ENCODE measurements around the gene ASCC3.

GRCh38 chr6:100618351-100618671 lies 262.8 kb downstream of the ASCC3 start:
- TF ChIP-seq CTCF (conservative IDR thresholded peaks at IDR 0.05; ENCODE audit: low read depth, low read length) (no peak), USF2 (IDR thresholded peaks at IDR 0.05; ENCODE audit: low read depth, low read length) (no peak), SMC3 (IDR thresholded peaks at IDR 0.05; ENCODE audit: low read depth, low read length) (no peak), POLR2A (IDR thresholded peaks at IDR 0.05; ENCODE audit: low read depth, low read length) (no peak)
